NCI-H345 (cell line): Measurements from ENCODE around the gene KIF21A.

Experiments used
- DNase-seq: peaks from one replicate; lab custom pipeline; 2025; lab: John Stamatoyannopoulos, UW

Gene KIF21A

GRCh38 chr12:39431002-39431796 is 11.7 kb downstream of the KIF21A start:
- DNase-seq, result no peak

- no peak for DNase-seq
Measured at GRCh38 chr12:39429809-39430208, 13.1 kb downstream of the KIF21A start.

GRCh38 chr12:39427360-39427808 is 15.5 kb downstream of the KIF21A start:
- no peak for DNase-seq

- no peak for DNase-seq
Measured at GRCh38 chr12:39426636-39427240, 16.2 kb downstream of the KIF21A start.

- no peak for DNase-seq
Measured at GRCh38 chr12:39420043-39420442, 22.9 kb downstream of the KIF21A start.

GRCh38 chr12:39419471-39419870 is 23.4 kb downstream of the KIF21A start:
- no peak for DNase-seq

GRCh38 chr12:39417916-39418315 is 25.0 kb downstream of the KIF21A start:
- DNase-seq, result no peak

GRCh38 chr12:39413836-39414771 is 28.8 kb downstream of the KIF21A start:
- no peak for DNase-seq

GRCh38 chr12:39412210-39412609 is 30.7 kb downstream of the KIF21A start:
- no peak for DNase-seq

GRCh38 chr12:39406262-39406661 is 36.7 kb downstream of the KIF21A start:
- DNase-seq, result no peak

GRCh38 chr12:39405580-39405979 is 37.3 kb downstream of the KIF21A start:
- no peak for DNase-seq

GRCh38 chr12:39404000-39404399 is 38.9 kb downstream of the KIF21A start:
- no peak for DNase-seq

- DNase-seq, result no peak
Measured at GRCh38 chr12:39403376-39403775, 39.5 kb downstream of the KIF21A start.

GRCh38 chr12:39402922-39403321 is 40.0 kb downstream of the KIF21A start:
- DNase-seq, result peak; percentile 15

GRCh38 chr12:39401459-39401858 is 41.5 kb downstream of the KIF21A start:
- DNase-seq, result no peak

GRCh38 chr12:39395866-39396265 is 47.1 kb downstream of the KIF21A start:
- DNase-seq, result no peak

- no peak for DNase-seq
Measured at GRCh38 chr12:39393890-39394289, 49.0 kb downstream of the KIF21A start.

GRCh38 chr12:39393179-39393578 is 49.7 kb downstream of the KIF21A start:
- no peak for DNase-seq

- no peak for DNase-seq
Measured at GRCh38 chr12:39392154-39392925, 50.6 kb downstream of the KIF21A start.

- DNase-seq, result no peak
Measured at GRCh38 chr12:39390752-39391151, 52.2 kb downstream of the KIF21A start.

GRCh38 chr12:39389399-39390150 is 53.3 kb downstream of the KIF21A start:
- DNase-seq, result no peak
